GM18873 (cell line): ENCODE measurements around the gene HTR3C.
"Not testable (repeated sequence)": the region's sequence is repeated elsewhere in the genome, so short reads cannot be mapped to it uniquely, and the experiment has no call there.

Experiments
- ATAC-seq: cut with Tn5 transposase; IDR thresholded peaks from one replicate; pipeline ENCODE4 v1.9.1; 2021; ENCODE audit warnings: mild to moderate bottlenecking, moderate library complexity, moderate number of reproducible peaks; ENCODE audit not compliant: unreplicated experiment, low FRiP score

The HTR3C gene

GRCh38 chr3:184030536-184030935 lies 22.3 kb upstream of the HTR3C start:
- ATAC-seq, result no peak

GRCh38 chr3:184031187-184031792 lies 21.6 kb upstream of the HTR3C start, which contains the start of gene HTR3D:
Gene HTR3D (plus strand): TSS chr3:184031742. CDS start chr3:184031742, 0 bp downstream.
- ATAC-seq, result no peak

GRCh38 chr3:184037816-184038215 lies 15.0 kb upstream of the HTR3C start:
- ATAC-seq, result no peak

- ATAC-seq, result not testable (repeated sequence)
Measured at GRCh38 chr3:184038307-184038706, 14.5 kb upstream of the HTR3C start.

- no peak for ATAC-seq
Measured at GRCh38 chr3:184039414-184039813, 13.4 kb upstream of the HTR3C start.

GRCh38 chr3:184040010-184040409 lies 12.8 kb upstream of the HTR3C start:
- ATAC-seq, result no peak

- no peak for ATAC-seq
Measured at GRCh38 chr3:184042617-184043016, 10.2 kb upstream of the HTR3C start.

GRCh38 chr3:184045995-184046394 lies 6.9 kb upstream of the HTR3C start:
- no peak for ATAC-seq

GRCh38 chr3:184050217-184050847 lies 2.5 kb upstream of the HTR3C start:
- no peak for ATAC-seq

GRCh38 chr3:184058029-184058428 lies 5.2 kb downstream of the HTR3C start:
- no peak for ATAC-seq

- no peak for ATAC-seq
Measured at GRCh38 chr3:184059424-184059823, 6.6 kb downstream of the HTR3C start.

- no peak for ATAC-seq
Measured at GRCh38 chr3:184062637-184063036, 9.8 kb downstream of the HTR3C start.

- ATAC-seq, result no peak
Measured at GRCh38 chr3:184066211-184066610, 13.4 kb downstream of the HTR3C start.

- ATAC-seq, result no peak
Measured at GRCh38 chr3:184067573-184068055, 14.8 kb downstream of the HTR3C start.

GRCh38 chr3:184068344-184068743 lies 15.5 kb downstream of the HTR3C start:
- no peak for ATAC-seq

GRCh38 chr3:184071142-184071541 lies 18.3 kb downstream of the HTR3C start:
- ATAC-seq, result not testable (repeated sequence)

GRCh38 chr3:184073621-184074020 lies 20.8 kb downstream of the HTR3C start:
- ATAC-seq, result no peak

GRCh38 chr3:184075901-184076300 lies 23.1 kb downstream of the HTR3C start:
- ATAC-seq, result no peak

GRCh38 chr3:184077881-184078280 lies 25.0 kb downstream of the HTR3C start:
- ATAC-seq, result no peak

GRCh38 chr3:184078851-184079250 lies 26.0 kb downstream of the HTR3C start:
- ATAC-seq, result no peak

- no peak for ATAC-seq
Measured at GRCh38 chr3:184081116-184081830, 28.4 kb downstream of the HTR3C start.
